Measurements from ENCODE around the gene FBXL7. TPM values are rescaled to one million over a fixed set of nuclear protein-coding genes. Genes with fewer than 3 reads are reported as not detected.

Gene FBXL7
- polyA plus RNA-seq, 3 donors, result not detected

GRCh38 chr5:15664961-15665360, 165.0 kb downstream of the FBXL7 start:
- Histone ChIP-seq H3K27ac (ENCODE audit: low read depth in 1 of 2, low read length in 2 of 2) (no peak overlapping the region), H3K36me3 (replicated peaks in 1 of 2; ENCODE audit: control insufficient read depth in 1 of 2, insufficient read depth in 2 of 2, low read length in 2 of 2) (no peaks in the 10 kb centered on the region), H3K4me2 (replicated peaks; ENCODE audit: extremely low read depth, low read length, poor library complexity, severe bottlenecking) (no peak overlapping the region), H3K9me3 (replicated peaks in 1 of 2; ENCODE audit: control insufficient read depth in 1 of 2, insufficient read depth in 1 of 2, low read length in 2 of 2) (peaks cover 5 to 7% of the 10 kb centered on the region in 2 donors), H3K27me3 (ENCODE audit: control insufficient read depth in 2 of 2, insufficient read depth in 2 of 2, low read length in 2 of 2) (no peaks in the 10 kb centered on the region), H3K79me2 (ENCODE audit: insufficient read depth, low read length) (no peaks in the 10 kb centered on the region), H3K9ac (ENCODE audit: insufficient read depth, low read length, poor library complexity, severe bottlenecking) (no peak overlapping the region), H2AFZ (ENCODE audit: insufficient read depth, low read depth, low read length, poor library complexity, severe bottlenecking) (no peak overlapping the region), H3K4me3 (replicated peaks in 1 of 3; ENCODE audit: low read depth in 2 of 3, low read length in 3 of 3) (no peak overlapping the region), H3K4me1 (ENCODE audit: control insufficient read depth in 1 of 2, insufficient read depth in 2 of 2, low read length in 2 of 2) (no peaks in the 10 kb centered on the region), H4K20me1 (ENCODE audit: insufficient read depth, low read length) (no peaks in the 10 kb centered on the region)
- Mint-ChIP-seq H3K27me3 (ENCODE audit: low read depth in 3 of 3) (no peaks in the 10 kb centered on the region), H3K9me3 (peaks cover 0 to 10% (median 2%) of the 10 kb centered on the region in 7 donors), H3K36me3 (no peaks in the 10 kb centered on the region), H3K4me3 (no peak overlapping the region), H3K27ac (no peak overlapping the region), H3K4me1 (no peaks in the 10 kb centered on the region)
- intact Hi-C loops (cut with micrococcal nuclease), result no loop called here
- no peak for TF ChIP-seq CTCF (IDR thresholded peaks at IDR 0.05)
- no peak for DNase-seq

- Histone ChIP-seq H3K4me3 (replicated peaks in 1 of 3; ENCODE audit: low read depth in 2 of 3, low read length in 3 of 3) (no peak overlapping the region), H3K4me2 (replicated peaks; ENCODE audit: extremely low read depth, low read length, poor library complexity, severe bottlenecking) (no peak overlapping the region), H4K20me1 (ENCODE audit: insufficient read depth, low read length) (no peaks in the 10 kb centered on the region), H2AFZ (ENCODE audit: insufficient read depth, low read depth, low read length, poor library complexity, severe bottlenecking) (no peak overlapping the region), H3K27me3 (ENCODE audit: control insufficient read depth in 2 of 2, insufficient read depth in 2 of 2, low read length in 2 of 2) (no peaks in the 10 kb centered on the region), H3K4me1 (ENCODE audit: control insufficient read depth in 1 of 2, insufficient read depth in 2 of 2, low read length in 2 of 2) (no peaks in the 10 kb centered on the region), H3K79me2 (ENCODE audit: insufficient read depth, low read length) (no peaks in the 10 kb centered on the region), H3K9me3 (replicated peaks in 1 of 2; ENCODE audit: control insufficient read depth in 1 of 2, insufficient read depth in 1 of 2, low read length in 2 of 2) (peaks cover 12 to 18% of the 10 kb centered on the region in 2 donors), H3K36me3 (replicated peaks in 1 of 2; ENCODE audit: control insufficient read depth in 1 of 2, insufficient read depth in 2 of 2, low read length in 2 of 2) (no peaks in the 10 kb centered on the region), H3K9ac (ENCODE audit: insufficient read depth, low read length, poor library complexity, severe bottlenecking) (no peak overlapping the region), H3K27ac (ENCODE audit: low read depth in 1 of 2, low read length in 2 of 2) (no peak overlapping the region)
- H3K4me3 Mint-ChIP-seq, result no peak overlapping the region
- no peaks in the 10 kb centered on the region for H3K36me3 Mint-ChIP-seq
- TF ChIP-seq CTCF (IDR thresholded peaks at IDR 0.05), result no peak
- H3K27me3 Mint-ChIP-seq (ENCODE audit: low read depth in 3 of 3), result no peaks in the 10 kb centered on the region
- H3K4me1 Mint-ChIP-seq, result no peaks in the 10 kb centered on the region
- WGBS (ENCODE audit: insufficient coverage), result no CpG with 5 or more reads among the region's 2 CpGs
- H3K9me3 Mint-ChIP-seq, result peaks cover 0 to 6% (median 3%) of the 10 kb centered on the region in 7 donors
- intact Hi-C loops (cut with micrococcal nuclease), result no loop called here
- no peak for DNase-seq
- H3K27ac Mint-ChIP-seq, result no peak overlapping the region
Measured at GRCh38 chr5:15669826-15670225, 169.8 kb downstream of the FBXL7 start.

Data from CD14-positive monocyte (primary cell).